WERI-Rb-1 (cell line): ENCODE data around the gene DRD2.
A peak's percentile ranks its signal among the peaks of the same experiment; 100 is the strongest.

Experiments
- DNase-seq: peaks from one replicate; pipeline ENCODE4 v3.0.0-alpha.2; 2020
- H3K27ac ChIP-seq: fragments of 250-450 bp; sonication (Bioruptor Pico); 2 replicates; pipeline ENCODE4 v1.5.1; 2020; ENCODE audit warnings: mild to moderate bottlenecking, moderate library complexity
- H3K27me3 ChIP-seq: fragments of 250-450 bp; sonication (Bioruptor Pico); 2 replicates; pipeline ENCODE4 v1.5.1; 2021; ENCODE audit warnings: mild to moderate bottlenecking, low read depth, moderate library complexity; ENCODE audit not compliant: insufficient read depth, severe bottlenecking
- H3K36me3 ChIP-seq: fragments of 250-450 bp; sonication (Bioruptor Pico); 2 replicates; pipeline ENCODE4 v1.5.1; 2020; ENCODE audit warnings: mild to moderate bottlenecking, moderate library complexity
- H3K4me3 ChIP-seq: 2 replicates; pipeline ENCODE4 v1.5.1; 2011; ENCODE audit warnings: low read depth, mild to moderate bottlenecking, control low read depth, low read length
- H3K9me3 ChIP-seq: fragments of 250-450 bp; sonication (Bioruptor Pico); 2 replicates; pipeline ENCODE4 v1.5.1; 2021; ENCODE audit warnings: mild to moderate bottlenecking, moderate library complexity; ENCODE audit not compliant: severe bottlenecking
- CTCF ChIP-seq: IDR thresholded peaks from 2 replicates; pipeline ENCODE4 v1.5.1; 2011; ENCODE audit warnings: low read depth, mild to moderate bottlenecking, control low read depth, inconsistent platforms, low read length

DRD2 gene

GRCh38 chr11:113436672-113437252, 38.4 kb downstream of the DRD2 start:
- Histone ChIP-seq H3K4me3 (no peak overlapping the region), H3K27ac (no peak overlapping the region), H3K36me3 (no peaks in the 10 kb centered on the region), H3K27me3 (no peaks in the 10 kb centered on the region), H3K9me3 (no peaks in the 10 kb centered on the region)
- no peak for TF ChIP-seq CTCF
- DNase-seq: peak; percentile 78

DNA sequence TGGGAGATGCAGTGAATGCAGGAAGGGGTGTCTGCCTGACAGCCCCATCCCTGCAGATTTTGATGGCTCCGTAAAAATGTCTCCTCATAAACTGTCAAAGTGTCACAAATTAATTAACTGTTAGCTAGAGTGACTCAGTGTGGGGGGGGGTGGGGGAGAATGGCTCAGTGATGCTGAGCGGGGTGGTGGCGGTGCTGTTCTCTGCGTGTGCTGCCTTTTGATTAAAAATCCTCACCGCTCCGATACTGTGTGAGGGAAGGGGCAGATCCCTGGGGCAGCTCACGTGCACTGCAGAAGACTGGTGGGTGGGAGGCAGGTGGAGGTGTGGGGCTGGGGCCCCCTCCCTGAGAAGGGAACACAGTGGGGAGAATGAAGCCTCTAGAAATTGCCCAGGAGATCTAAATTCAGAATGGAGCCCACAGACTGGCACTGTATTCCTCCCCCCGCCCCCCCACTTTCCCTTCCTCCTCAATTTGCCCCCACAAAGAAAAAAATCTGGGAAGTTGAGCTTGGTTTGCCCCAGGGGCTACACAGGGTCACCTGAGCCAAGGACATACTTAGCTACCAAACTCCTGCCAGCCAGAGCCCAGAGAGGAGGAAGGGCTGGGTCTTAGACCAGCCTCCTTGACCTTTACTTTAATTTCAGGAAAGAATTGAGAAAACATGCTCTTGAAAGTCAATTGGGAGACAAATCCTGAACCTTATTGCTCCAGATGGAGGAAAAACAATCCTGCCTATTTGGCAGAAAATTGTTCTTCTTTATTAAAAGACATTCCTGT, 39.8 kb downstream of the DRD2 start:
- no peaks in the 10 kb centered on the region for H3K27me3 ChIP-seq
- H3K4me3 ChIP-seq: no peak overlapping the region
- no peaks in the 10 kb centered on the region for H3K9me3 ChIP-seq
- no peak overlapping the region for H3K27ac ChIP-seq
- no peaks in the 10 kb centered on the region for H3K36me3 ChIP-seq
- no peak for TF ChIP-seq CTCF
- no peak for DNase-seq

DNA sequence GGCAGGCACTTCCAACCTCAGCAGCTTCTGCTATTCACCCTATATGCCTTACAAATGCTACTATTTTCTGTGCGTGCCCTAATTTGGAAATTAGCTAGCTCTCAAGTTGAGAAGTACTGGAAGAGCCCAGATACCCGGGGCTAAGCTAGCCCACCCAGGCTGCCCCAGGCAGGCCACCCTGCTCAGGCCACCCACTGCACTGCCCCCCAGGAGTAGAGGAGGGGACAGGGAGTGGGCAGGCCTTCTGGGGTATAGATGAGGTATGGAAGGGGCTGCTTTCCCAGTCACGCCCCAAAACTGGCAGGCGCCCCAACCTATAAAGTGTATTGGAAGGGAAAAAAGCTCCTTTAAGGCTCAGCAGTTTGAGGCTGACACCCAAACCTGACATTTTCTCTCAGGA, 43.5 kb downstream of the DRD2 start:
- TF ChIP-seq CTCF: no peak
- Histone ChIP-seq H3K27ac (no peak overlapping the region), H3K9me3 (no peaks in the 10 kb centered on the region), H3K27me3 (no peaks in the 10 kb centered on the region), H3K36me3 (no peaks in the 10 kb centered on the region), H3K4me3 (no peak overlapping the region)
- no peak for DNase-seq

DNA sequence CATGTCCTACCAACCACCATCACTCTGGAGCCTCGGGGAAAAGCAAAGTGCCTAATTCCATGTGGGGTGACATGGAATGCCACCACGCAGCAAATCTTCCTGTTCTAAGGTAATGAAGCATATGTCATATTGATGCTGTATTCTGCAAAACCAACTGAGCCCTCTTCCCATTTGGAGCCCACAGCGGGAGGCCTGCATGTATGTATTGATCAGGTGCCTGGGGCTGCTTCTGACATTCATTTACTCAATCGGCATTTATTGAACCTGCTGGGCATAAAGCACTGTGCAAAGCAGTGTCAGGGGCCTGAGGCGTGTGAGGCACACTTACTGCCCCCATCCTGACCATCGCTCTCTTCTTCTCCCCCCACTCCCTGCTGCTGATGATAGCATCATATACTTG, 48.5 kb downstream of the DRD2 start:
- H3K36me3 ChIP-seq: peaks cover 8% of the 10 kb centered on the region
- no peak for TF ChIP-seq CTCF
- H3K27ac ChIP-seq: no peak overlapping the region
- no peaks in the 10 kb centered on the region for H3K27me3 ChIP-seq
- no peaks in the 10 kb centered on the region for H3K9me3 ChIP-seq
- H3K4me3 ChIP-seq: no peak overlapping the region
- no peak for DNase-seq

DNA sequence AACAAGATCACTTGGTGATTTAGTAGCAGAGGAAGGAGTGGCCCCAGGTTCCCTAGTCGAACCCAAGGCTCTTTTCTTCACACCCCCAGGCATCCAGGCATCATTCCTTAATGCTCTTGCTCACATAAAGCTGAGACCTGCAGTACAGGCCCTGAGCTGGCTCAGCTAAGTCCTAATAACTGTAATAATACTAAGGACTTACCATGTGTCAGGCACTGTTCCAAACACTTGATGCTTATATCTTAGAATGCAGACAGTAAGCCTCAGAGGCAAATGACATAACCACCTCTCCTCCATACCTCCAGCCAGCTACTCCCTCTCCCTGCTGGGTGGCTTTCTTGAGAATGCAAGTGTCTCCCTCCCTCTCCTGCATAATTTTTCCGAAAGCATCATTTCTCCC, 54.4 kb downstream of the DRD2 start:
- Histone ChIP-seq H3K4me3 (no peak overlapping the region), H3K27me3 (no peaks in the 10 kb centered on the region)
- no peak for DNase-seq

More for the DNA sequence above, 54.4 kb downstream of the DRD2 start:
- Histone ChIP-seq H3K27ac (no peak overlapping the region), H3K36me3 (peaks cover 8% of the 10 kb centered on the region), H3K9me3 (no peaks in the 10 kb centered on the region)
- no peak for TF ChIP-seq CTCF
